ENCODE data around the gene SCFD1. TPM values are rescaled to one million over a fixed set of nuclear protein-coding genes. Genes with fewer than 3 reads are reported as not detected.
A peak's percentile ranks its signal among the peaks of the same experiment; 100 is the strongest.
"Not testable (repeated sequence)": the region's sequence is repeated elsewhere in the genome, so short reads cannot be mapped to it uniquely, and the experiment has no call there.

The SCFD1 gene
- total RNA-seq, 4 donors from 2014 or later: 43.4 to 128 (median 84.3) TPM

DNA sequence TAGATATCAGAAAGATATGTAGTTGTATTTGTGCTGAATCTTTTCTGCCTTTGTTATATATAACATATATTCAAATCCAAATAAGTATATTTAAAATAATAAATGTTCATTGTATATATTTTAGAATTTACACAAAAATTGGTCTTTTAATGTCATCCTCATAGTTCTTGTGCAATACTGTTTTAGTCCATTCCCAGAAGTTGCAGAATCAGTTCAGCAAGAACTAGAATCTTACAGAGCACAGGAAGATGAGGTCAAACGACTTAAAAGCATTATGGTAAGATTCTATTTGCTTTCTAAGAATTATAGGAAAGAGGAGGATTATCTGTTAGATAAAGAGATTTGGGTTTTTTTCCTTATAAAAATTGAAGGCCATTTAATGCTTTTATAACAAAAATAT is 51.0 kb downstream of the SCFD1 start:
- no peak overlapping the region for H3K4me3 ChIP-seq
- TF ChIP-seq EP300 (IDR thresholded peaks at IDR 0.05; ENCODE audit: low read depth) (no peak), CTCF (IDR thresholded peaks at IDR 0.05) (no peak)
- H3K27me3 ChIP-seq: no peaks in the 10 kb centered on the region
- WGBS, 2 donors (ENCODE audit: low coverage in 1 of 2): 64 to 70% methylated on average over 1 of the region's 1 CpG
- in situ Hi-C loops (cut with MboI; ENCODE audit: low pct_ligation_motif_present in 1 of 4, low pct_unique_long_range_greater_than_20kb in 1 of 4, low sequenced_read_pairs in 3 of 4) (loop anchor here in 2 of 4 donors (25.0 kb wide), 2 partner anchors 239 to 689 kb away; no protein-coding TSS in a partner anchor), intact Hi-C loops (cut with DNase I; ENCODE audit: low total_unique reads) (no loop called here)
- no peaks in the 10 kb centered on the region for H3K4me1 ChIP-seq
- no peak overlapping the region for H3K27ac ChIP-seq
- H3K36me3 ChIP-seq: peaks cover 0 to 22% (median 8%) of the 10 kb centered on the region in 4 donors
- DNase-seq: no peak
- no peaks in the 10 kb centered on the region for H3K9me3 ChIP-seq

- Histone ChIP-seq H3K4me3 (no peak overlapping the region), H3K36me3 (peaks cover 0 to 18% (median under 1%) of the 10 kb centered on the region in 4 donors), H3K4me1 (no peaks in the 10 kb centered on the region), H3K9me3 (no peaks in the 10 kb centered on the region), H3K27me3 (no peaks in the 10 kb centered on the region), H3K27ac (no peak overlapping the region)
- TF ChIP-seq POLR2AphosphoS5 (IDR thresholded peaks at IDR 0.05): no peak
- TF ChIP-seq CTCF (IDR thresholded peaks at IDR 0.05): no peak
- TF ChIP-seq EP300 (IDR thresholded peaks at IDR 0.05; ENCODE audit: low read depth): no peak
- TF ChIP-seq POLR2A (IDR thresholded peaks at IDR 0.05): no peak
- intact Hi-C loops (cut with DNase I; ENCODE audit: low total_unique reads) (no loop called here), in situ Hi-C loops (cut with MboI; ENCODE audit: low pct_ligation_motif_present in 1 of 4, low pct_unique_long_range_greater_than_20kb in 1 of 4, low sequenced_read_pairs in 3 of 4) (no loop called here)
- no peak for DNase-seq
These were observed 56.9 kb downstream of the SCFD1 start for GRCh38 chr14:30678926-30679431.

DNA sequence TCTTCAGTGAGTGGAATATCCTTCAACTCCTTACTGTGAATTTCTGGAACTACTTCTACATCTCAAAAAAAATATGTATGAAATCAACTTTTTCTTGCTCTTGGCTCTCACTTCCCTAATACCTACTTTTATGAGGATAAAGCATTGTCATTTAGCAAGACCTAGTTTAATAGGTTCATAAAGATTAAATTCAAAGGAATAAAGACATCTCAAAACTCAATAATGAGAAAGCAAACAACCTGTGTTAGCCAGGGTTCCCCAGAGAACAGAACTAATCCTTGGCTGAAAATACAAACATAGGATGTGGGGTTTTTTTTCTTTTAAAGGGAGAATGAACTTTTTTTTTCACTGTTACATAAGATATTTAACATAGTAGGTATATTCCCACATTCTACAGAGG is 57.9 kb downstream of the SCFD1 start:
- no peak for DNase-seq
- in situ Hi-C loops (cut with MboI; ENCODE audit: low pct_ligation_motif_present in 1 of 4, low pct_unique_long_range_greater_than_20kb in 1 of 4, low sequenced_read_pairs in 3 of 4): no loop called here
- H3K27me3 ChIP-seq: no peaks in the 10 kb centered on the region
- H3K27ac ChIP-seq: no peak overlapping the region
- peaks cover 0 to 21% (median 0%) of the 10 kb centered on the region in 4 donors for H3K36me3 ChIP-seq
- no peak overlapping the region for H3K4me3 ChIP-seq
- no peaks in the 10 kb centered on the region for H3K9me3 ChIP-seq
- intact Hi-C loops (cut with DNase I; ENCODE audit: low total_unique reads): no loop called here
- H3K4me1 ChIP-seq: no peaks in the 10 kb centered on the region
- no peak for TF ChIP-seq POLR2A (IDR thresholded peaks at IDR 0.05)
- no peak for TF ChIP-seq EP300 (IDR thresholded peaks at IDR 0.05; ENCODE audit: low read depth)

GRCh38 chr14:30680776-30681175 is 58.7 kb downstream of the SCFD1 start:
- H3K9me3 ChIP-seq; H3K27ac ChIP-seq; H3K4me3 ChIP-seq; H3K4me1 ChIP-seq; DNase-seq; intact Hi-C loops (cut with DNase I; ENCODE audit: low total_unique reads); in situ Hi-C loops (cut with MboI; ENCODE audit: low pct_ligation_motif_present in 1 of 4, low pct_unique_long_range_greater_than_20kb in 1 of 4, low sequenced_read_pairs in 3 of 4); H3K27me3 ChIP-seq: not testable (repeated sequence)
- peaks cover 0 to 18% (median 0%) of the 10 kb centered on the region in 4 donors for H3K36me3 ChIP-seq
- 97 to 98% methylated on average over 4 to 5 of the region's 5 CpGs for WGBS, 2 donors (ENCODE audit: low coverage in 1 of 2)

DNA sequence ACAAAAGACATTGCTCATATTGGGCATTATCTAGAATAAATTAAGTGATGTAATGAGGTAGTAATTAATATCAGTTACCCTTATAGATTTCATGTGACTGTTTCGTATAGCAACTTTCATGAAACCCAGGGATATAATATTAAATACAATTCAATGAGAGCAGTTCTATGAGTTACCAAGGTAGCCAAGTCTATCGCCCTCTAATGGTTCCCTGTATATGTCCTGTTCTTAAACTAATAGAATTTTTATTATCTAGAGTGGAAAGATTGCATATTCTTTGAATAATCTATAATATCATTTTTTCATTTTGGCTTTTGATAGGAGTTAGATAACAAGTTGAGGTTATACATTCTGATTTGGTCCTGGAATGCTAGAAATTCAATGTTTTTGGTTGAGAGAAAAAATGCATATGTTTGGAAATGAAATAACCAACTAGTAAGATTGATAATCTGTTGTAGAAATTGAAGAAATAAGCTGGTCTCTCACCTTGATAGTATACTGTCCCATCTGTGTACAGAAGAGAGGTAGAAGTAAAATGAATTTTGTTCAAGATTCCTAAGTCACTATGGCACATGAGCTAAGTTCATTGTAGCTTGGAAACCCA is 59.7 kb downstream of the SCFD1 start:
- peaks cover 0 to 11% (median 0%) of the 10 kb centered on the region in 4 donors for H3K36me3 ChIP-seq
- DNase-seq: no peak
- H3K9me3 ChIP-seq: no peaks in the 10 kb centered on the region
- no peaks in the 10 kb centered on the region for H3K27me3 ChIP-seq
- intact Hi-C loops (cut with DNase I; ENCODE audit: low total_unique reads): no loop called here
- no peaks in the 10 kb centered on the region for H3K4me1 ChIP-seq
- in situ Hi-C loops (cut with MboI; ENCODE audit: low pct_ligation_motif_present in 1 of 4, low pct_unique_long_range_greater_than_20kb in 1 of 4, low sequenced_read_pairs in 3 of 4): no loop called here
- H3K27ac ChIP-seq: no peak overlapping the region
- 86 to 90% methylated on average over 2 of the region's 2 CpGs for WGBS, 2 donors (ENCODE audit: low coverage in 1 of 2)
- TF ChIP-seq POLR2A (IDR thresholded peaks at IDR 0.05) (no peak), CTCF (IDR thresholded peaks at IDR 0.05) (peak in 4 of 5 experiments; percentile 12 to 33 (median 19))
- no peak overlapping the region for H3K4me3 ChIP-seq

All from transverse colon (tissue), 4 donors.